ENCODE results near the gene GSK3A.

GRCh38 chr19:42204664-42205063 lies 37.7 kb downstream of the GSK3A start:
- TF ChIP-seq, protein P1, sequence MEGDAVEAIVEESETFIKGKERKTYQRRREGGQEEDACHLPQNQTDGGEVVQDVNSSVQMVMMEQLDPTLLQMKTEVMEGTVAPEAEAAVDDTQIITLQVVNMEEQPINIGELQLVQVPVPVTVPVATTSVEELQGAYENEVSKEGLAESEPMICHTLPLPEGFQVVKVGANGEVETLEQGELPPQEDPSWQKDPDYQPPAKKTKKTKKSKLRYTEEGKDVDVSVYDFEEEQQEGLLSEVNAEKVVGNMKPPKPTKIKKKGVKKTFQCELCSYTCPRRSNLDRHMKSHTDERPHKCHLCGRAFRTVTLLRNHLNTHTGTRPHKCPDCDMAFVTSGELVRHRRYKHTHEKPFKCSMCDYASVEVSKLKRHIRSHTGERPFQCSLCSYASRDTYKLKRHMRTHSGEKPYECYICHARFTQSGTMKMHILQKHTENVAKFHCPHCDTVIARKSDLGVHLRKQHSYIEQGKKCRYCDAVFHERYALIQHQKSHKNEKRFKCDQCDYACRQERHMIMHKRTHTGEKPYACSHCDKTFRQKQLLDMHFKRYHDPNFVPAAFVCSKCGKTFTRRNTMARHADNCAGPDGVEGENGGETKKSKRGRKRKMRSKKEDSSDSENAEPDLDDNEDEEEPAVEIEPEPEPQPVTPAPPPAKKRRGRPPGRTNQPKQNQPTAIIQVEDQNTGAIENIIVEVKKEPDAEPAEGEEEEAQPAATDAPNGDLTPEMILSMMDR (IDR thresholded peaks at IDR 0.05) = no peak
- no peak for TF ChIP-seq EP300 (IDR thresholded peaks at IDR 0.05)
